Right atrium auricular region (tissue), 2 donors: ENCODE results near the gene FRMPD3. TPM values are rescaled to one million over a fixed set of nuclear protein-coding genes. Genes with fewer than 3 reads are reported as not detected.
A peak's percentile ranks its signal among the peaks of the same experiment; 100 is the strongest.

ENCODE experiments used
- DNase-seq: peaks from one replicate; pipeline ENCODE4 v3.0.0-alpha.2; 2019; ENCODE audit warnings: low spot score
- H3K27ac ChIP-seq, 2 donors: fragments of 200-600 bp; sonication (generic); 1 replicate in 1 of 2; 2 replicates in 1 of 2; pipeline ENCODE4 v1.5.1; 2016 to 2019
- H3K27me3 ChIP-seq, 2 donors: fragments of 200-600 bp; sonication (generic); one replicate each; pipeline versions ENCODE4 v1.5.1 to v1.6.0; 2017 to 2019
- H3K36me3 ChIP-seq: fragments of 200-600 bp; sonication (generic); one replicate; pipeline ENCODE4 v1.5.1; 2016
- H3K4me1 ChIP-seq, 2 donors: fragments of 200-600 bp; sonication (generic); one replicate each; pipeline versions ENCODE4 v1.5.1 to v1.6.0; 2017 to 2019
- H3K4me3 ChIP-seq, 2 donors: fragments of 200-600 bp; sonication (generic); 1 replicate in 1 of 2; 2 replicates in 1 of 2; pipeline ENCODE4 v1.5.1; 2017 to 2019; ENCODE audit warnings: mild to moderate bottlenecking in 1 of 2, moderate library complexity in 1 of 2
- H3K9me3 ChIP-seq, 2 donors: fragments of 200-600 bp; sonication (generic); one replicate each; pipeline ENCODE4 v1.5.1; 2019
- total RNA-seq, 2 donors: library from RNA; depleted of rRNA; stranded (reverse); fragments of >200 nt; gene quantifications; one replicate each; pipeline ENCODE4 v1.1.0, GENCODE V29; 2016
- TF ChIP-seq, protein P1 (sequence below), 2 donors: fragments of 200-600 bp; sonication (generic); IDR thresholded peaks; one replicate each; pipeline ENCODE4 v1.5.1; 2019; ENCODE audit warnings: antibody characterized with exemption in 2 of 2

Gene FRMPD3
- under 1 TPM in 1 of 2 donors, not detected in 1; 0.12 TPM for total RNA-seq

DNA sequence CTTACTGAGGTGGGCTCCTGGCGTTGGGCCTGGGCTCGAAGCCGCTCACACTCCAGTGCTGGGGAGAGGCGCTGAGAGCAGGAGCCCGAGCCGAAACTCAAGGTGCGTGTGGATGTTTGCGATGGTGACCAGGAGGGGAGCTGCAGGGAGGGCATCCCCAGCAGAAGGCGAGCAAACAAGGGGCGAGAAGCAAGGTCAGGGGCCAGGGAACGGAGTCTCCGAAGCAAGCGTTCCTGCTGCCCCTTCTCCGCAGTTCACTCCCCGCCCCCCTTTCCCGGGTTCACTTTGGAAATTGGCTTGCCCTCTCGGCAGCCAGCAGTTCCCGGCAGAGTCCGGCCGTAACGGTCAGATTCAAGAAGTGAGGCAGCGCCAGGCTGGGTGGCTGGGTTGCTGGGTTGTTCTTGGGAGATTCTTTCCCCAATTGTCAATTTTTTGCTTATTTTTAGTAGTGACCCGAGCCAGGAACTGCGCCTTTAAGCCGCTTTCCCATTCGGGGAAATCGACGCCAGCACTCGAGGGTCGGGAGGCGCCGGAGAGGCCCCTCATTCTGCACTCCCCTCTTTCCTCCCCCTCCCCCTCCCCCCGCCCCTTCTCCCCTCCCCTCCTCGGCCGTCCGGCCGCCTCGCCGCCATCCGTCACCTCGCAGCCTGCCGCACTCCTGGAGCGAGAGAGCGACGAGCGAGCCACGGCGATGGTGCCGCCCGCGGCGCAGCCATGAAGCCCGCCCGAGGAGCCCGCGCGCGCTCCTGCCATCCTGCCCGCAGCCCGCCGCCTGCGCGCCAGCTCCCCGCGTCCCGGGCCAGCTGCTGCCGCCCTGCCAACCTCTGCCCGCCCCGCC lies at the start of gene FRMPD3:
Gene FRMPD3 (plus strand): TSS at position 655 of the 838 bp plus-strand sequence. CDS start 76,937 bp downstream, outside the sequence.
- H3K27ac ChIP-seq: no peak within 1 kb of the TSS
- no peaks in the 10 kb centered on the region for H3K9me3 ChIP-seq
- H3K4me1 ChIP-seq: no peaks in the 10 kb centered on the region
- H3K4me3 ChIP-seq: peak within 1 kb of the TSS; percentile 17 to 41
- no peaks in the 10 kb centered on the region for H3K36me3 ChIP-seq
- DNase-seq: no peak
- peaks cover 3% of the 10 kb centered on the region in 2 donors for H3K27me3 ChIP-seq
- TF ChIP-seq, protein P1, sequence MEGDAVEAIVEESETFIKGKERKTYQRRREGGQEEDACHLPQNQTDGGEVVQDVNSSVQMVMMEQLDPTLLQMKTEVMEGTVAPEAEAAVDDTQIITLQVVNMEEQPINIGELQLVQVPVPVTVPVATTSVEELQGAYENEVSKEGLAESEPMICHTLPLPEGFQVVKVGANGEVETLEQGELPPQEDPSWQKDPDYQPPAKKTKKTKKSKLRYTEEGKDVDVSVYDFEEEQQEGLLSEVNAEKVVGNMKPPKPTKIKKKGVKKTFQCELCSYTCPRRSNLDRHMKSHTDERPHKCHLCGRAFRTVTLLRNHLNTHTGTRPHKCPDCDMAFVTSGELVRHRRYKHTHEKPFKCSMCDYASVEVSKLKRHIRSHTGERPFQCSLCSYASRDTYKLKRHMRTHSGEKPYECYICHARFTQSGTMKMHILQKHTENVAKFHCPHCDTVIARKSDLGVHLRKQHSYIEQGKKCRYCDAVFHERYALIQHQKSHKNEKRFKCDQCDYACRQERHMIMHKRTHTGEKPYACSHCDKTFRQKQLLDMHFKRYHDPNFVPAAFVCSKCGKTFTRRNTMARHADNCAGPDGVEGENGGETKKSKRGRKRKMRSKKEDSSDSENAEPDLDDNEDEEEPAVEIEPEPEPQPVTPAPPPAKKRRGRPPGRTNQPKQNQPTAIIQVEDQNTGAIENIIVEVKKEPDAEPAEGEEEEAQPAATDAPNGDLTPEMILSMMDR (IDR thresholded peaks at IDR 0.05): no peak

DNA sequence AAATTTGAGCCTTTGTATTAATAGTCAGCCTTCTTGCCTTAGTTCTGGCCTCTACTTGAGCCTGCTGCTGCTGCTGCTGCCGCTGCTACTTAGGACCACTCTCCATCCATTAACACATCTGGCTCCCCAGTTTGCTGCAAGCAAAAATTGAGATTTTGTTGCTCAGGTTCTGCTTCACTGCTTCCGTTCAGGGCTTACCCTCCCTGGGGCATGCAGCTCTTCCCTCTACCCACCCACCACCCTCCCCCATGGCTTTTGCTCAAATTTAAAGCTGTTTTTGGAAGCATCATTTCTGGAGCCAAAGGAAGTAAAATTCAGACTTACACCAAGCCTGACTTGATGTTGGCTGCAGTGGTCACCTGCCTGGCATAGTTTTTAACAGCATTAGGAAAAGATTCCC lies 28.9 kb upstream of the FRMPD3 start:
- H3K27ac ChIP-seq: no peak overlapping the region
- DNase-seq: no peak
- TF ChIP-seq, protein P1 (IDR thresholded peaks at IDR 0.05): no peak

DNA sequence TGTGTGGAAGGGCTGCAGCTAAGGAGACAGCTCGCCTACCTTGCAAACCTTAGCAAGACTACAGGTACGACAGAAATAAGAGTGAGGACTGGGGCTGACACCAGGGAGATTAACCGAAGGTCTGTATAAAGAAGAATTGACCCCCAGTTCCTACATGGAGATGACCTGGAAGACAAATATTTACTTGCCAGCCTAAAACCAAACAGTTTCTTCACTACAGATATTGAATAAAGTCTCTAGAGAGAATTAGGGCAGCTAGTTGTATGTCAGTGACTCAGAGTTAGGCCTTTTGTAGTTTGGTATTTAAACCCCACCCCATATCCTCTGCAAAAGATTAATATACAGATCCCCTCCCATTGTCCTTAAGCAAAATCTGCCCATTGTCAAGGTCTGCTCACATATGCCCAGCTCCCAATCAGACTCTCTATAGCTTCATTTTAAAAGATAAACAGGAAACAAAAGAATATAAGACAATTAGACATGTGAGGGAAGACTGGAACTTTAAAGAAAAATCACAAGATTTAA lies 28.1 kb upstream of the FRMPD3 start:
- no peaks in the 10 kb centered on the region for H3K4me1 ChIP-seq
- DNase-seq: no peak
- peaks cover 0 to 19% of the 10 kb centered on the region in 2 donors for H3K9me3 ChIP-seq
- TF ChIP-seq, protein P1 (IDR thresholded peaks at IDR 0.05): no peak
- H3K27me3 ChIP-seq: no peaks in the 10 kb centered on the region
- H3K4me3 ChIP-seq: no peak overlapping the region
- no peaks in the 10 kb centered on the region for H3K36me3 ChIP-seq
- no peak overlapping the region for H3K27ac ChIP-seq

More for the DNA sequence above, 28.9 kb upstream of the FRMPD3 start:
- Histone ChIP-seq H3K9me3 (peaks cover 0 to 13% of the 10 kb centered on the region in 2 donors), H3K4me1 (no peaks in the 10 kb centered on the region), H3K27me3 (no peaks in the 10 kb centered on the region), H3K4me3 (no peak overlapping the region), H3K36me3 (no peaks in the 10 kb centered on the region)

DNA sequence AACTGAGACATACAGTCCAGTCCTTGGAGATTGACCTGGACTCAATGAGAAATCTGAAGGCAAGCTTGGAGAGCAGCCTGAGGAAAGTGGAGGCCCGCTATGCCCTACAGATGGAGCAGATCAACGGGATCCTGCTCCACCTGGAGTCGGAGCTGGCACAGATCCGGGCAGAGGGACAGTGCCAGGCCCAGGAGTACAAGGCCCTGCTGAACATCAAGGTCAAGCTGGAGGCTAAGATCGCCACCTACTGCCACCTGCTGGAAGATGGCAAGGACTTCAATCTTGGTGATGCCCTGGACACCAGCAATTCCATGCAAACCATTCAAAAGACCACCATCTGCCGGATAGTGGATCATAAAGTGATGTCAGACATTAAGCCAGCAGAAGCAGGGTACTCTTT lies 20.4 kb upstream of the FRMPD3 start:
- H3K9me3 ChIP-seq: peaks cover 0 to 31% of the 10 kb centered on the region in 2 donors
- no peak overlapping the region for H3K27ac ChIP-seq
- no peak overlapping the region for H3K4me3 ChIP-seq
- no peaks in the 10 kb centered on the region for H3K4me1 ChIP-seq
- no peaks in the 10 kb centered on the region for H3K27me3 ChIP-seq
- no peak for DNase-seq
- no peaks in the 10 kb centered on the region for H3K36me3 ChIP-seq
- TF ChIP-seq, protein P1 (IDR thresholded peaks at IDR 0.05): peak in 1 of 2 donors; percentile 18

DNA sequence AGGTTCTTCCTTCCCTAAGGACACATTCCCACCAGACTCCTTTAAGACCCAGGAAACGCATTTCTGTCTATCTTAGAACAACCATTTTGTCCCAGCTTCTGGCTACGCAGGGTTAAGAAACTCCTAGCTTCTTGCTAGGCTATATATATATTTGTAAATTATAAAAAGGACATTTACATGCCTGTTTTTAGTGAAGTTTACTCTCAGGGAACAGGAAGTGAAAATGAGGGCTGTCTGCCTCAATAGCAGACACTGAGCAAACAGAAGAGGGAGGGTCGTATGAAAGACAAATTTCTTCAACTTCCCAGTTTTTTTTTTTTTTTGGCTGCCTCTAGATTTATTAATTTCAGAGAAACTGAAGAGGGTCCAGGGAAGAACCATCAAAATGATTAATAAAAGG lies 9.3 kb upstream of the FRMPD3 start:
- no peaks in the 10 kb centered on the region for H3K9me3 ChIP-seq
- TF ChIP-seq, protein P1 (IDR thresholded peaks at IDR 0.05): no peak
- H3K27ac ChIP-seq: no peak overlapping the region
- no peaks in the 10 kb centered on the region for H3K36me3 ChIP-seq
- H3K4me1 ChIP-seq: no peaks in the 10 kb centered on the region
- no peak for DNase-seq
- no peaks in the 10 kb centered on the region for H3K27me3 ChIP-seq
- no peak overlapping the region for H3K4me3 ChIP-seq
